HepG2 (cell line): Measurements from ENCODE around the gene MEX3A. TPM values are rescaled to one million over a fixed set of nuclear protein-coding genes. Genes with fewer than 3 reads are reported as not detected.

ENCODE experiments used
- NKX3-1 ChIP-seq: sonication (generic); formaldehyde crosslinking; IDR thresholded peaks from 2 replicates; pipeline ENCODE4 v1.5.0; 2020; ENCODE audit warnings: missing genetic modification reagents
- PRPF4 ChIP-seq: fragments of 200-400 bp; formaldehyde crosslinking; IDR thresholded peaks from 2 replicates; pipeline ENCODE4 v1.6.1; 2016; ENCODE audit warnings: low read length, low read depth; ENCODE audit not compliant: poor library complexity, severe bottlenecking
- SRF ChIP-seq: IDR thresholded peaks from 2 replicates; pipeline ENCODE4 v1.6.1; 2011; ENCODE audit warnings: mild to moderate bottlenecking, low read depth, low read length, moderate library complexity
- TBX3 ChIP-seq: fragments of 450-650 bp; IDR thresholded peaks from 2 replicates; pipeline ENCODE4 v1.6.1; 2017; ENCODE audit warnings: antibody characterized with exemption, mild to moderate bottlenecking, inconsistent platforms, borderline replicate concordance
- ZNF44 ChIP-seq: sonication (generic); formaldehyde crosslinking; IDR thresholded peaks from 2 replicates; pipeline ENCODE4 v1.5.1; 2020; ENCODE audit warnings: mild to moderate bottlenecking, missing genetic modification reagents
- ZNF549 ChIP-seq: sonication (generic); formaldehyde crosslinking; IDR thresholded peaks from 2 replicates; pipeline ENCODE4 v1.5.0; 2020; ENCODE audit warnings: missing genetic modification reagents
- polyA plus RNA-seq, 8 experiments: library from polyadenylated mRNA; depleted of rRNA in 3 of 8; stranded (reverse) in 7 of 8; unstranded in 1 of 8; fragments of >200 nt; fragmentation: Illumina TruSeq in 4 of 8; extraction: Trizol in 4 of 8; gene quantifications; 2 replicates each; pipeline versions ENCODE4 v1.2.1 to v1.2.3, GENCODE V29; 2011 to 2016; ENCODE audit warnings: low read depth in 4 of 8, missing spikeins in 1 of 8, mixed read lengths in 1 of 8; ENCODE audit not compliant: insufficient read depth in 1 of 8
- total RNA-seq, 5 experiments: library from RNA; depleted of rRNA; stranded (reverse); fragments of >200 nt; fragmentation: Illumina TruSeq; extraction: Trizol; gene quantifications; 2 replicates each; pipeline ENCODE4 v1.2.3, GENCODE V29; 2016; ENCODE audit warnings: low read depth in 1 of 5
- TF ChIP-seq, protein P1 (sequence below), 2 experiments: sonication (generic) in 1 of 2; formaldehyde crosslinking in 1 of 2; IDR thresholded peaks; 2 replicates each; pipeline versions ENCODE4 v1.4.0 to v1.6.1; 2016 to 2020; ENCODE audit warnings: borderline replicate concordance in 1 of 2, low read depth in 1 of 2, mild to moderate bottlenecking in 1 of 2, missing genetic modification reagents in 1 of 2
- TF ChIP-seq, protein P2 (sequence below): sonication (generic); formaldehyde crosslinking; IDR thresholded peaks from 2 replicates; pipeline ENCODE4 v1.4.0; 2020; ENCODE audit warnings: missing genetic modification reagents
- TF ChIP-seq, protein P3 (sequence below): sonication (generic); formaldehyde crosslinking; IDR thresholded peaks from 2 replicates; pipeline ENCODE4 v1.8.0; 2022; ENCODE audit warnings: mild to moderate bottlenecking, missing genetic modification reagents, borderline replicate concordance

Gene MEX3A
- total and polyA plus RNA-seq, 2 of the 13 experiments (the other 11 are each of a cell fraction or from before 2014, with no cell fraction given), result 7.6 to 9.1 TPM

DNA sequence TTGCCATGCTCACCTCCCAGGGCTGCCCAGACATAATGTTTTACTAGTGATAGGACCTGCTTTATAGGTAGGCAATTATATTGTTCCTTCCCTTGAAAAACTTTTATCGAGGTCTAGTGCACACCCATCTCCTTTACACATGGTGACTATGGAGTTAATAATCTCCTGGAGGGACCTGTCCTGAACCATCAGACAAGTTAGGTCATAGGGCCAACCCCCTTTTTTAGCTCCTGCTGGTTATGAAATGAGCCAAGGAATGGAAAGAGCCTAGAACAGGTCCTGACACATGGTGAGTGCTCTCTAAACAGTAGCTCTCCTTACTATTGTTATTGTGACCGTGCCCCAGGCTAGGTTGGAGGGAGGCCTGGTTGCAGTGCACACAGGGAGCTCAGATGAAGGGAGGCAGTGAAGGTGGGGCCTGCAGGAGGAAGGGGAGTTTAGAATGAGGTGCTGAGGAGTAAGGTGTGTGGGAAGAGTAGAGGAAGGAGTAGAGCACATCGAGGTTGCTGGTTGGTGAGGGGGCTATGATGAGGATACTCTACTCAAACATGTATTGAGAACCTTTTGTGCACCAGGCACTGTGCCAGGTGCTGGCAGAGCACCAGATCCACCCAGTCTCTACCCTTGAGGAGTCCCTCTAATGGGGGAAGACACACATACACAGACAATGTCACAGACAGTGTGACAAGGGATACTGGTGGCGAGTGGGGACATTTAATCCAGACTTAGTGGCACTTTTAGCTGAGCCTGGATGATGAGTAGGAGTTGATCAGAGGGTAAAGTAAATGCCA is 18.1 kb upstream of the MEX3A start (continued):
- TF ChIP-seq TBX3 (no peak), ZNF549 (no peak), PRPF4 (no peak), NKX3-1 (no peak), ZNF44 (no peak), SRF (no peak)
- TF ChIP-seq, protein P1, sequence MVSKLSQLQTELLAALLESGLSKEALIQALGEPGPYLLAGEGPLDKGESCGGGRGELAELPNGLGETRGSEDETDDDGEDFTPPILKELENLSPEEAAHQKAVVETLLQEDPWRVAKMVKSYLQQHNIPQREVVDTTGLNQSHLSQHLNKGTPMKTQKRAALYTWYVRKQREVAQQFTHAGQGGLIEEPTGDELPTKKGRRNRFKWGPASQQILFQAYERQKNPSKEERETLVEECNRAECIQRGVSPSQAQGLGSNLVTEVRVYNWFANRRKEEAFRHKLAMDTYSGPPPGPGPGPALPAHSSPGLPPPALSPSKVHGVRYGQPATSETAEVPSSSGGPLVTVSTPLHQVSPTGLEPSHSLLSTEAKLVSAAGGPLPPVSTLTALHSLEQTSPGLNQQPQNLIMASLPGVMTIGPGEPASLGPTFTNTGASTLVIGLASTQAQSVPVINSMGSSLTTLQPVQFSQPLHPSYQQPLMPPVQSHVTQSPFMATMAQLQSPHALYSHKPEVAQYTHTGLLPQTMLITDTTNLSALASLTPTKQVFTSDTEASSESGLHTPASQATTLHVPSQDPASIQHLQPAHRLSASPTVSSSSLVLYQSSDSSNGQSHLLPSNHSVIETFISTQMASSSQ (IDR thresholded peaks at IDR 0.05; ENCODE audit: low read depth), result no peak
- TF ChIP-seq, protein P1 (CRISPR knock-in tag; IDR thresholded peaks at IDR 0.05; ENCODE audit: borderline replicate concordance), result no peak
- TF ChIP-seq, protein P2, sequence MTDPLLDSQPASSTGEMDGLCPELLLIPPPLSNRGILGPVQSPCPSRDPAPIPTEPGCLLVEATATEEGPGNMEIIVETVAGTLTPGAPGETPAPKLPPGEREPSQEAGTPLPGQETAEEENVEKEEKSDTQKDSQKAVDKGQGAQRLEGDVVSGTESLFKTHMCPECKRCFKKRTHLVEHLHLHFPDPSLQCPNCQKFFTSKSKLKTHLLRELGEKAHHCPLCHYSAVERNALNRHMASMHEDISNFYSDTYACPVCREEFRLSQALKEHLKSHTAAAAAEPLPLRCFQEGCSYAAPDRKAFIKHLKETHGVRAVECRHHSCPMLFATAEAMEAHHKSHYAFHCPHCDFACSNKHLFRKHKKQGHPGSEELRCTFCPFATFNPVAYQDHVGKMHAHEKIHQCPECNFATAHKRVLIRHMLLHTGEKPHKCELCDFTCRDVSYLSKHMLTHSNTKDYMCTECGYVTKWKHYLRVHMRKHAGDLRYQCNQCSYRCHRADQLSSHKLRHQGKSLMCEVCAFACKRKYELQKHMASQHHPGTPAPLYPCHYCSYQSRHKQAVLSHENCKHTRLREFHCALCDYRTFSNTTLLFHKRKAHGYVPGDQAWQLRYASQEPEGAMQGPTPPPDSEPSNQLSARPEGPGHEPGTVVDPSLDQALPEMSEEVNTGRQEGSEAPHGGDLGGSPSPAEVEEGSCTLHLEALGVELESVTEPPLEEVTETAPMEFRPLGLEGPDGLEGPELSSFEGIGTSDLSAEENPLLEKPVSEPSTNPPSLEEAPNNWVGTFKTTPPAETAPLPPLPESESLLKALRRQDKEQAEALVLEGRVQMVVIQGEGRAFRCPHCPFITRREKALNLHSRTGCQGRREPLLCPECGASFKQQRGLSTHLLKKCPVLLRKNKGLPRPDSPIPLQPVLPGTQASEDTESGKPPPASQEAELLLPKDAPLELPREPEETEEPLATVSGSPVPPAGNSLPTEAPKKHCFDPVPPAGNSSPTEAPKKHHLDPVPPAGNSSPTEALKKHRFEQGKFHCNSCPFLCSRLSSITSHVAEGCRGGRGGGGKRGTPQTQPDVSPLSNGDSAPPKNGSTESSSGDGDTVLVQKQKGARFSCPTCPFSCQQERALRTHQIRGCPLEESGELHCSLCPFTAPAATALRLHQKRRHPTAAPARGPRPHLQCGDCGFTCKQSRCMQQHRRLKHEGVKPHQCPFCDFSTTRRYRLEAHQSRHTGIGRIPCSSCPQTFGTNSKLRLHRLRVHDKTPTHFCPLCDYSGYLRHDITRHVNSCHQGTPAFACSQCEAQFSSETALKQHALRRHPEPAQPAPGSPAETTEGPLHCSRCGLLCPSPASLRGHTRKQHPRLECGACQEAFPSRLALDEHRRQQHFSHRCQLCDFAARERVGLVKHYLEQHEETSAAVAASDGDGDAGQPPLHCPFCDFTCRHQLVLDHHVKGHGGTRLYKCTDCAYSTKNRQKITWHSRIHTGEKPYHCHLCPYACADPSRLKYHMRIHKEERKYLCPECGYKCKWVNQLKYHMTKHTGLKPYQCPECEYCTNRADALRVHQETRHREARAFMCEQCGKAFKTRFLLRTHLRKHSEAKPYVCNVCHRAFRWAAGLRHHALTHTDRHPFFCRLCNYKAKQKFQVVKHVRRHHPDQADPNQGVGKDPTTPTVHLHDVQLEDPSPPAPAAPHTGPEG, result no peak
- TF ChIP-seq, protein P3, sequence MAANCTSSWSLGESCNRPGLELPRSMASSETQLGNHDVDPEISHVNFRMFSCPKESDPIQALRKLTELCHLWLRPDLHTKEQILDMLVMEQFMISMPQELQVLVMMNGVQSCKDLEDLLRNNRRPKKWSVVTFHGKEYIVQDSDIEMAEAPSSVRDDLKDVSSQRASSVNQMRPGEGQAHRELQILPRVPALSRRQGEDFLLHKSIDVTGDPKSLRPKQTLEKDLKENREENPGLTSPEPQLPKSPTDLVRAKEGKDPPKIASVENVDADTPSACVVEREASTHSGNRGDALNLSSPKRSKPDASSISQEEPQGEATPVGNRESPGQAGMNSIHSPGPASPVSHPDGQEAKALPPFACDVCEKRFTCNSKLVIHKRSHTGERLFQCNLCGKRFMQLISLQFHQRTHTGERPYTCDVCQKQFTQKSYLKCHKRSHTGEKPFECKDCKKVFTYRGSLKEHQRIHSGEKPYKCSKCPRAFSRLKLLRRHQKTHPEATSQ (CRISPR knock-in tag), result no peak
